Prostate gland (tissue), 2 donors: ENCODE measurements around the gene SEPHS1. TPM values are rescaled to one million over a fixed set of nuclear protein-coding genes. Genes with fewer than 3 reads are reported as not detected.

Experiments used
- DNase-seq: peaks from one replicate; pipeline ENCODE4 v3.0.0-alpha.2; 2019; ENCODE audit warnings: low spot score
- H3K27ac ChIP-seq, 2 donors: fragments of 200-600 bp; sonication (generic); 2 replicates each; pipeline ENCODE4 v1.5.1; 2017 to 2019
- H3K27me3 ChIP-seq: fragments of 200-600 bp; sonication (generic); replicated peaks from 2 replicates; pipeline ENCODE4 v1.5.1; 2019; ENCODE audit not compliant: insufficient read depth
- H3K36me3 ChIP-seq, 2 donors: fragments of 200-600 bp; sonication (generic); 1 replicate in 1 of 2; 2 replicates in 1 of 2; pipeline versions ENCODE4 v1.5.1 to v1.8.1; 2017 to 2019
- H3K4me1 ChIP-seq: fragments of 200-600 bp; sonication (generic); replicated peaks from 2 replicates; pipeline ENCODE4 v1.5.1; 2019
- H3K4me3 ChIP-seq, 2 donors: fragments of 200-600 bp; sonication (generic); 2 replicates each; pipeline ENCODE4 v1.5.1; 2017 to 2019
- H3K9me3 ChIP-seq: fragments of 200-600 bp; sonication (generic); 2 replicates; pipeline ENCODE4 v1.5.1; 2017
- CTCF ChIP-seq, 4 experiments: fragments of 200-600 bp in 2 of 4; fragments of 450-650 bp in 2 of 4; sonication (generic) in 2 of 4; IDR thresholded peaks; 1 replicate in 3 of 4; 2 replicates in 1 of 4; pipeline ENCODE4 v1.5.1; 2016 to 2019; ENCODE audit warnings: antibody characterized with exemption in 4 of 4, mild to moderate bottlenecking in 2 of 4, moderate library complexity in 2 of 4
- POLR2A ChIP-seq: fragments of 450-650 bp; IDR thresholded peaks from one replicate; pipeline ENCODE4 v1.6.1; 2016; ENCODE audit warnings: antibody characterized with exemption, mild to moderate bottlenecking
- POLR2AphosphoS5 ChIP-seq: sonication (generic); formaldehyde crosslinking; IDR thresholded peaks from one replicate; pipeline ENCODE4 v1.6.1; 2017; ENCODE audit warnings: antibody characterized with exemption
- WGBS: methylation state at CpG from one replicate; pipeline ENCODE4 v1.1.5; 2018; 5-methylcytosine and 5-hydroxymethylcytosine counted together
- intact Hi-C: fragments of 100-400 bp; cut with DNase I; formaldehyde crosslinking; loops from one replicate; pipeline ENCODE4 v1.14.2; 2022
- total RNA-seq, 2 donors: library from RNA; depleted of rRNA; stranded (reverse); fragments of >200 nt; gene quantifications; one replicate each; pipeline ENCODE4 v1.1.0, GENCODE V29; 2016

SEPHS1 gene
- total RNA-seq, 2 donors from 2014 or later = 41.1 to 60.9 TPM

GRCh38 chr10:13316635-13317311 is 31.3 kb downstream of the SEPHS1 start:
- DNase-seq = no peak
- H3K36me3 ChIP-seq = no peaks in the 10 kb centered on the region
- no peak overlapping the region for H3K4me3 ChIP-seq
- 80% methylated on average over 7 of the region's 7 CpGs for whole genome bisulfite sequencing
- H3K4me1 ChIP-seq = no peaks in the 10 kb centered on the region
- intact Hi-C loops = no loop called here
- TF ChIP-seq POLR2A (no peak), POLR2AphosphoS5 (no peak)
- H3K27me3 ChIP-seq = no peaks in the 10 kb centered on the region
- H3K27ac ChIP-seq = no peak overlapping the region
- H3K9me3 ChIP-seq = no peaks in the 10 kb centered on the region

- DNase-seq = no peak
- H3K36me3 ChIP-seq = no peaks in the 10 kb centered on the region
- TF ChIP-seq CTCF (IDR thresholded peaks at IDR 0.05) (no peak), POLR2A (no peak), POLR2AphosphoS5 (no peak)
- no peak overlapping the region for H3K4me3 ChIP-seq
- no peak overlapping the region for H3K27ac ChIP-seq
- H3K27me3 ChIP-seq = no peaks in the 10 kb centered on the region
- no peaks in the 10 kb centered on the region for H3K9me3 ChIP-seq
- intact Hi-C loops = no loop called here
- H3K4me1 ChIP-seq = no peaks in the 10 kb centered on the region
Measured at GRCh38 chr10:13315361-13315760, 32.7 kb downstream of the SEPHS1 start.

GRCh38 chr10:13311177-13311575 is 36.9 kb downstream of the SEPHS1 start:
- no peak for TF ChIP-seq POLR2AphosphoS5
- TF ChIP-seq CTCF (IDR thresholded peaks at IDR 0.05) = no peak
- TF ChIP-seq POLR2A = no peak
- Histone ChIP-seq H3K27me3 (no peaks in the 10 kb centered on the region), H3K9me3 (no peaks in the 10 kb centered on the region), H3K27ac (no peak overlapping the region), H3K4me3 (no peak overlapping the region), H3K36me3 (no peaks in the 10 kb centered on the region), H3K4me1 (no peaks in the 10 kb centered on the region)
- DNase-seq = no peak
- intact Hi-C loops = no loop called here
- WGBS = 79% methylated on average over 5 of the region's 5 CpGs

- Histone ChIP-seq H3K4me3 (no peak overlapping the region), H3K27me3 (no peaks in the 10 kb centered on the region), H3K27ac (no peak overlapping the region), H3K36me3 (no peaks in the 10 kb centered on the region), H3K9me3 (no peaks in the 10 kb centered on the region), H3K4me1 (no peaks in the 10 kb centered on the region)
- intact Hi-C loops = no loop called here
- DNase-seq = no peak
- WGBS = 92% methylated on average over 7 of the region's 7 CpGs
- no peak for TF ChIP-seq POLR2AphosphoS5
- no peak for TF ChIP-seq CTCF (IDR thresholded peaks at IDR 0.05)
- no peak for TF ChIP-seq POLR2A
Measured at GRCh38 chr10:13310518-13311176, 37.4 kb downstream of the SEPHS1 start.

GRCh38 chr10:13309792-13310191 is 38.3 kb downstream of the SEPHS1 start:
- Histone ChIP-seq H3K27ac (no peak overlapping the region), H3K27me3 (no peaks in the 10 kb centered on the region), H3K9me3 (no peaks in the 10 kb centered on the region), H3K36me3 (no peaks in the 10 kb centered on the region), H3K4me1 (no peaks in the 10 kb centered on the region), H3K4me3 (no peak overlapping the region)
- TF ChIP-seq POLR2A = no peak
- no peak for DNase-seq
- 96% methylated on average over 2 of the region's 2 CpGs for WGBS
- intact Hi-C loops = no loop called here

- no peaks in the 10 kb centered on the region for H3K27me3 ChIP-seq
- no peaks in the 10 kb centered on the region for H3K4me1 ChIP-seq
- H3K27ac ChIP-seq = no peak overlapping the region
- intact Hi-C loops = no loop called here
- no peak for TF ChIP-seq POLR2AphosphoS5
- TF ChIP-seq POLR2A = no peak
- TF ChIP-seq CTCF (IDR thresholded peaks at IDR 0.05) = no peak
- DNase-seq = no peak
- H3K4me3 ChIP-seq = no peak overlapping the region
- 48% methylated on average over 6 of the region's 6 CpGs for WGBS
- H3K9me3 ChIP-seq = no peaks in the 10 kb centered on the region
- no peaks in the 10 kb centered on the region for H3K36me3 ChIP-seq
Measured at GRCh38 chr10:13308096-13308495, 40.0 kb downstream of the SEPHS1 start.
